Gastroesophageal sphincter (tissue), 3 donors: Measurements from ENCODE around the gene IFITM5.

Experiments used
- EP300 ChIP-seq: sonication (generic); formaldehyde crosslinking; IDR thresholded peaks from one replicate; pipeline ENCODE4 v1.6.1; 2017; ENCODE audit warnings: antibody characterized with exemption, mild to moderate bottlenecking
- POLR2A ChIP-seq, 2 donors: fragments of 450-650 bp; IDR thresholded peaks; one replicate each; pipeline ENCODE4 v1.6.1; 2017; ENCODE audit warnings: antibody characterized with exemption in 2 of 2, mild to moderate bottlenecking in 2 of 2, moderate library complexity in 1 of 2
- POLR2AphosphoS5 ChIP-seq: sonication (generic); formaldehyde crosslinking; IDR thresholded peaks from one replicate; pipeline ENCODE4 v1.6.1; 2017; ENCODE audit warnings: antibody characterized with exemption
- TF ChIP-seq, protein P1 (sequence below), 4 experiments: fragments of 200-600 bp in 2 of 4; fragments of 450-650 bp in 2 of 4; sonication (generic) in 1 of 4; IDR thresholded peaks; one replicate each; pipeline ENCODE4 v1.5.1; 2017 to 2019; ENCODE audit warnings: antibody characterized with exemption in 4 of 4, mild to moderate bottlenecking in 2 of 4, moderate library complexity in 2 of 4

DNA sequence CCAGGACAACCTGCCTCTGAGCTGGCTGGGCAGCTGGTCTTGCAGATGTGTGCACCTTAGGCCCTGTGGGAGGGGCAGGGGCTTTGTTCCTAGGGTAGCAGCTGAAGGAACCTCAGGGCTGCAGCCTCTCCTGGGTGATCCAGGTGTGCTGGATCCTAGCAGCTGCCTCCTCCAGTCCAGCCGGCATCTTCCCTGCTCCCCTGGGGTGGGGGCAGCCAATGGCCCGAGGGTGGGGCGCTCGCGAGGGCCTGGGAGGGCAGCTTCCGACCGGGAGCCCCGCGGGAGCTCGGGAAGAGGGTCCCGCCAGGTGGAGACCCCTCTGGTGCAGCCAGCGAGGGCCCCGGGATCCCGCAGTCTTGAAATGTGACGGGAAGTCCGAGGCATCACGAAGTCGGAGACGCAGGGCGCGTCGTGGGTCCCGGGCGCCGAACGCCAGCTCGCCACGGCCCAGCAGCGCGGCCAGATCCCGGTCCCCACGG is 16.2 kb upstream of the IFITM5 start:
- TF ChIP-seq, protein P1, sequence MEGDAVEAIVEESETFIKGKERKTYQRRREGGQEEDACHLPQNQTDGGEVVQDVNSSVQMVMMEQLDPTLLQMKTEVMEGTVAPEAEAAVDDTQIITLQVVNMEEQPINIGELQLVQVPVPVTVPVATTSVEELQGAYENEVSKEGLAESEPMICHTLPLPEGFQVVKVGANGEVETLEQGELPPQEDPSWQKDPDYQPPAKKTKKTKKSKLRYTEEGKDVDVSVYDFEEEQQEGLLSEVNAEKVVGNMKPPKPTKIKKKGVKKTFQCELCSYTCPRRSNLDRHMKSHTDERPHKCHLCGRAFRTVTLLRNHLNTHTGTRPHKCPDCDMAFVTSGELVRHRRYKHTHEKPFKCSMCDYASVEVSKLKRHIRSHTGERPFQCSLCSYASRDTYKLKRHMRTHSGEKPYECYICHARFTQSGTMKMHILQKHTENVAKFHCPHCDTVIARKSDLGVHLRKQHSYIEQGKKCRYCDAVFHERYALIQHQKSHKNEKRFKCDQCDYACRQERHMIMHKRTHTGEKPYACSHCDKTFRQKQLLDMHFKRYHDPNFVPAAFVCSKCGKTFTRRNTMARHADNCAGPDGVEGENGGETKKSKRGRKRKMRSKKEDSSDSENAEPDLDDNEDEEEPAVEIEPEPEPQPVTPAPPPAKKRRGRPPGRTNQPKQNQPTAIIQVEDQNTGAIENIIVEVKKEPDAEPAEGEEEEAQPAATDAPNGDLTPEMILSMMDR (IDR thresholded peaks at IDR 0.05) = no peak
- TF ChIP-seq POLR2AphosphoS5 = no peak
- TF ChIP-seq POLR2A (IDR thresholded peaks at IDR 0.05) = no peak
- TF ChIP-seq EP300 = no peak
